HepG2 (cell line): ENCODE results near the gene MORN3. TPM values are rescaled to one million over a fixed set of nuclear protein-coding genes. Genes with fewer than 3 reads are reported as not detected.
A peak's percentile ranks its signal among the peaks of the same experiment; 100 is the strongest.

Source experiments
- ARNT2 ChIP-seq: sonication (generic); formaldehyde crosslinking; IDR thresholded peaks from 2 replicates; pipeline ENCODE4 v1.8.0; 2022; ENCODE audit warnings: mild to moderate bottlenecking, low read depth, missing genetic modification reagents, moderate library complexity
- GTF3A ChIP-seq: sonication (generic); formaldehyde crosslinking; conservative IDR thresholded peaks from 2 replicates; pipeline ENCODE4 v1.4.0; 2020; ENCODE audit warnings: mild to moderate bottlenecking, missing genetic modification reagents
- HES4 ChIP-seq: sonication (generic); formaldehyde crosslinking; IDR thresholded peaks from 2 replicates; pipeline ENCODE4 v1.9.0; 2021; ENCODE audit warnings: mild to moderate bottlenecking, missing genetic modification reagents, borderline replicate concordance
- HMGA1 ChIP-seq: sonication (generic); formaldehyde crosslinking; conservative IDR thresholded peaks from 2 replicates; pipeline ENCODE4 v1.4.0; 2020; ENCODE audit warnings: missing genetic modification reagents
- IRX3 ChIP-seq: sonication (generic); formaldehyde crosslinking; IDR thresholded peaks from 2 replicates; pipeline ENCODE4 v1.8.1; 2023; ENCODE audit warnings: mild to moderate bottlenecking, low read depth, missing genetic modification reagents, borderline replicate concordance
- MLX ChIP-seq: IDR thresholded peaks from 2 replicates; pipeline ENCODE4 v1.6.1; 2016
- PATZ1 ChIP-seq: sonication (generic); formaldehyde crosslinking; IDR thresholded peaks from 2 replicates; pipeline ENCODE4 v1.4.0; 2020; ENCODE audit warnings: missing genetic modification reagents
- POLR2G ChIP-seq: fragments of 200-400 bp; formaldehyde crosslinking; IDR thresholded peaks from 2 replicates; pipeline ENCODE4 v1.6.1; 2018; ENCODE audit warnings: mild to moderate bottlenecking, low read depth, low read length, moderate library complexity
- RBAK ChIP-seq: sonication (generic); formaldehyde crosslinking; IDR thresholded peaks from 2 replicates; pipeline ENCODE4 v1.5.1; 2020; ENCODE audit warnings: mild to moderate bottlenecking, missing genetic modification reagents
- ZFAT ChIP-seq: sonication (generic); formaldehyde crosslinking; conservative IDR thresholded peaks from 2 replicates; pipeline ENCODE4 v1.8.1; 2023; ENCODE audit warnings: missing genetic modification reagents, inconsistent platforms
- ZNF501 ChIP-seq: sonication (generic); formaldehyde crosslinking; IDR thresholded peaks from 2 replicates; pipeline ENCODE4 v1.5.1; 2020; ENCODE audit warnings: mild to moderate bottlenecking, moderate library complexity, missing genetic modification reagents
- ZNF687 ChIP-seq: sonication (generic); formaldehyde crosslinking; IDR thresholded peaks from 2 replicates; pipeline ENCODE4 v1.5.1; 2020; ENCODE audit warnings: mild to moderate bottlenecking, missing genetic modification reagents, moderate library complexity
- ZNF800 ChIP-seq: sonication (generic); formaldehyde crosslinking; IDR thresholded peaks from 2 replicates; pipeline ENCODE4 v1.4.0; 2020; ENCODE audit warnings: missing genetic modification reagents
- ZSCAN29 ChIP-seq: sonication (generic); formaldehyde crosslinking; conservative IDR thresholded peaks from 2 replicates; pipeline ENCODE4 v1.4.0; 2020; ENCODE audit warnings: mild to moderate bottlenecking, missing genetic modification reagents
- polyA plus RNA-seq, 8 experiments: library from polyadenylated mRNA; depleted of rRNA in 3 of 8; stranded (reverse) in 7 of 8; unstranded in 1 of 8; fragments of >200 nt; fragmentation: Illumina TruSeq in 4 of 8; extraction: Trizol in 4 of 8; gene quantifications; 2 replicates each; pipeline versions ENCODE4 v1.2.1 to v1.2.3, GENCODE V29; 2011 to 2016; ENCODE audit warnings: low read depth in 4 of 8, missing spikeins in 1 of 8, mixed read lengths in 1 of 8; ENCODE audit not compliant: insufficient read depth in 1 of 8
- total RNA-seq, 5 experiments: library from RNA; depleted of rRNA; stranded (reverse); fragments of >200 nt; fragmentation: Illumina TruSeq; extraction: Trizol; gene quantifications; 2 replicates each; pipeline ENCODE4 v1.2.3, GENCODE V29; 2016; ENCODE audit warnings: low read depth in 1 of 5
- TF ChIP-seq, protein P1 (sequence below): sonication (generic); formaldehyde crosslinking; conservative IDR thresholded peaks from 2 replicates; pipeline ENCODE4 v1.8.0; 2022; ENCODE audit warnings: low read depth, missing genetic modification reagents

Gene MORN3
- total and polyA plus RNA-seq, 2 of the 13 experiments (the other 11 are each of a cell fraction or from before 2014, with no cell fraction given) = 1.1 to 2.0 TPM

- TF ChIP-seq, protein P1, sequence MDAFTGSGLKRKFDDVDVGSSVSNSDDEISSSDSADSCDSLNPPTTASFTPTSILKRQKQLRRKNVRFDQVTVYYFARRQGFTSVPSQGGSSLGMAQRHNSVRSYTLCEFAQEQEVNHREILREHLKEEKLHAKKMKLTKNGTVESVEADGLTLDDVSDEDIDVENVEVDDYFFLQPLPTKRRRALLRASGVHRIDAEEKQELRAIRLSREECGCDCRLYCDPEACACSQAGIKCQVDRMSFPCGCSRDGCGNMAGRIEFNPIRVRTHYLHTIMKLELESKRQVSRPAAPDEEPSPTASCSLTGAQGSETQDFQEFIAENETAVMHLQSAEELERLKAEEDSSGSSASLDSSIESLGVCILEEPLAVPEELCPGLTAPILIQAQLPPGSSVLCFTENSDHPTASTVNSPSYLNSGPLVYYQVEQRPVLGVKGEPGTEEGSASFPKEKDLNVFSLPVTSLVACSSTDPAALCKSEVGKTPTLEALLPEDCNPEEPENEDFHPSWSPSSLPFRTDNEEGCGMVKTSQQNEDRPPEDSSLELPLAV (CRISPR knock-in tag) = no peak
- TF ChIP-seq ZNF687 (CRISPR knock-in tag) (peak; percentile 73), ZSCAN29 (CRISPR knock-in tag) (0 out of 2 replicates have a peak, but pooled peaks have one; percentile 44), RBAK (CRISPR knock-in tag) (no peak), ZFAT (no peak), ZNF501 (CRISPR knock-in tag) (0 out of 2 replicates have a peak, but pooled peaks have one; percentile 15), GTF3A (0 out of 2 replicates have a peak, but pooled peaks have one; percentile 43), HES4 (CRISPR knock-in tag) (0 out of 2 replicates have a peak, but pooled peaks have one; percentile 26), MLX (CRISPR knock-in tag) (no peak), PATZ1 (CRISPR knock-in tag) (peak; percentile 72), ZNF800 (CRISPR knock-in tag) (no peak), HMGA1 (CRISPR knock-in tag) (no peak), POLR2G (peak; percentile 93), ARNT2 (0 out of 2 replicates have a peak, but pooled peaks have one; percentile 38), IRX3 (CRISPR knock-in tag) (peak; percentile 56; the same call in 1 of the 2 replicates)
Observed at GRCh38 chr12:121712461-121713256, 43.2 kb upstream of the MORN3 start, which contains the start of gene TMEM120B (continued).
